Stimulated activated CD8-positive, alpha-beta memory T cell treated with anti-CD3 and anti-CD28 coated beads, Interleukin-7, amount 100 ng/mL, for 24 hours (primary cell): ENCODE results near the gene CERS1.

Experiments
- DNase-seq: peaks from one replicate; pipeline ENCODE4 v3.0.0-alpha.2; 2020; ENCODE audit warnings: low read depth

Gene CERS1

DNA sequence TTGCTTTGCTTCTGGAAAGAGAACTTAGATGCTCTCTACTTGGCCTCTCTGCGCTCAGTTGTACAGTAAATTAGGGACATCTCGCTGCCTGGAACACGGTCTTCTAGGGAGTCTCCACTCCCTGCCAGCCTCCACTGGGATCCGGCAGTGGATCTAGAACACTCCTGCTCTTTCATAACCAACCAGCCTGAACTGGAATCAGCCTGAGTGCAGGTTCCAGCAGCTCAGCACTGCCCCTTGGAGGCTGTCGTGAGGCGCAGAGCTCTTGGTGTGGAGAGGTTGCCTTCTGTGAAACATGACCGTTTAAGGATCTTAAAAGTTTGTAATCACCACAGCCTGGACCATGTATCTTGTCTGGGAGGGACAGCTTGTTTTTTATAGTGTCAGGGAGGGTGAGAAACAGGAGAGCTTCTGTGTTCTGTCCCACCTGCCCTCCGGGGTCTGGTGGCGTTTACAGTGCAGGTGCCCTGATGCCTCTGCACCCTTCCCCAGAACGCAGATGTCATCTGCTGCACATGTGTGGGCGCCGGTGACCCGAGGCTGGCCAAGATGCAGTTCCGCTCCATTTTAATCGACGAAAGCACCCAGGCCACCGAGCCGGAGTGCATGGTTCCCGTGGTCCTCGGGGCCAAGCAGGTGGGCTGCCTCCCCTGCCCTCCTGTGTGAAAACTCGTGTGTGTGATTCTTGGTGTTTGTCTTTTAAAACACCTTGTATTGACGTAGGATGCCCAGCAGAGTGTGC, 39.4 kb downstream of the CERS1 start:
- DNase-seq: no peak

DNA sequence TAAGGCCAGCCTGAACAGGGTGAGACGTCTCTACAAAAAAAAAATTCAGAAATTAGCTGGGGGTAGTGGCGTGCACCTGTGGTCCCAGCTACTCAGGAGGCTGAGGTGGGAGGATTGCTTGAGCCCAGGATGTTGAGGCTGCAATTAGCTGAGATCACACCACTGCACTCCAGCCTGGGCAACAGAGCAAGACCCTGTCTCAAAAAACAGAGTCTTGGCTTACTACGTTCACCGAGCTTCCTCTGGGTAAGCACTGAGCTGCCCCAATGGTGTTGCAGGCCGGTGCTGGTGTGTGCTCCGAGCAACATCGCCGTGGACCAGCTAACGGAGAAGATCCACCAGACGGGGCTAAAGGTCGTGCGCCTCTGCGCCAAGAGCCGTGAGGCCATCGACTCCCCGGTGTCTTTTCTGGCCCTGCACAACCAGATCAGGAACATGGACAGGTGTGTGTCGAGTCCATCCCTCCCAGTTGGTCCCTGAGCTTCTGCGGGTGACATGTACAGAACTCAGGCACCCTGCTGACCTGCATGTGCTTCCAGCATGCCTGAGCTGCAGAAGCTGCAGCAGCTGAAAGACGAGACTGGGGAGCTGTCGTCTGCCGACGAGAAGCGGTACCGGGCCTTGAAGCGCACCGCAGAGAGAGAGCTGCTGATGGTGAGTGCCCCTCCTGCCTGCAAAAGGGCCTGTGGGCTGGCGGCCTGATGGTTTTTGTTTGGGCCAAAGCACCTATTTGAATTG, 40.1 kb downstream of the CERS1 start:
- DNase-seq: no peak

DNA sequence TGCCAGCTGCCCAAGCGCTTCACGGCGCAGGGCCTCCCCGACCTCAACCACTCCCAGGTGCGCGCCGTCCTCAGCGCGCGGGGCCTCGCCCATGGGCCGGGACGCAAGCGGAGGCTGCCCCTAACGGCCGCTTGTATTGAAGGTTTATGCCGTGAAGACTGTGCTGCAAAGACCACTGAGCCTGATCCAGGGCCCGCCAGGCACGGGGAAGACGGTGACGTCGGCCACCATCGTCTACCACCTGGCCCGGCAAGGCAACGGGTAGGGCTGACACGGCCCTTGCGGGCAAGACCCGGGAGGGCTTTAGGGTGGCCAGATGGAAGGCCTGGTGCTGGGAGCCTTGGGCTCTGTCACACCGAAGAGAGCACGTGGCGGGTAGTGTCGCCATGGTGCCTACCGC, 41.0 kb downstream of the CERS1 start:
- no peak for DNase-seq

DNA sequence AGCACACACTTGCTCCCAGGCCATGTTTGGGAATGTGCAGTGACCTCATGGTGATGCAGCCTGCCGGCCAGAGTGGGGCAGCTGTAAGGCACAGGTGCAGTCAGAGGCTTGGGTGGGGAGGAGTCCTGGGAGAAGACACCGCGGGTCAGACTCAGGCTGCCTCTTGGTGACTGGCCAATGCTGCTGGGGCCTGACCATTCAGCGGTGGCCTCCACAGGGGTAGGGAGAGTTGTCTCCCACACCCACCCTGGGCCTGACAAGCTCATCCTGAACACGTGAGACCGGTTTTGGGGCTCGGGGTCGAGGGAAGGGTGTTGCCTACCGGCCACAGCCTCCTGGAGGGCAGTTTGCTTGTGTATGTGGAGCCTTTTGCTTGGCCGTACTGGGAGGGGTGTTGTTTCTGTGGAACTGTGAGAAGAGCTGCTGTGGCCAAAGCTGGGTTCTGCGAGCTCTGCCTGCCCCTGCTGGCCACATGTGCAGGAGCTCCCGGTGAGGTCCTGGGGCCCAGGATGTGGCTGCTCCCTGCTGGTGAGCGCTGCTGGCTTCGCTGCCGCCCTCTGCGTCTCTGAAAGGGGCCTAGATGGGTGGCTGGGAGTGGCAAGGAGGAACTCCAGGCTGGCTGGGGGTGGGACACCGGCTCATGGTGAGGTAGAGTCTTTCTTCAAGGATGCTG, 42.1 kb downstream of the CERS1 start:
- DNase-seq: no peak

DNA sequence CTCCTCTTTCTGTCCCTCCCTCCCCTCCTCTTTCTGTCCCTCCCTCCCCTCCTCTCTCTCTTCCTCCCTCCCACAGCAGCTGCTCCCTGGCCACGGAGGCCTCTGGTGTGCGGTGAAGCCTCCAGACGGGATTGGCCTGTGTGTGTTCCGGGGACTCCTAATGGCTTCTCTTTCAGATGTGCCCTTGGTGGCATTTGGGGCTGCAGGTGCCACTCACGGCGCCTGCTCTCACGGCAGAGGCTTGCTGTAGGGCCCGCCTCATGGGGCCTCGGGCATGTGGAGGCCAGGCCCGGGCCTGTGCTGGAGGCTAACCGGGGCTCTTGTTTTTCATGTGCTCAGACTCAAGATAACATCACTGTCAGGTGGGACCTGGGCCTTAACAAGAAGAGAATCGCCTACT, 43.3 kb downstream of the CERS1 start:
- DNase-seq: no peak

DNA sequence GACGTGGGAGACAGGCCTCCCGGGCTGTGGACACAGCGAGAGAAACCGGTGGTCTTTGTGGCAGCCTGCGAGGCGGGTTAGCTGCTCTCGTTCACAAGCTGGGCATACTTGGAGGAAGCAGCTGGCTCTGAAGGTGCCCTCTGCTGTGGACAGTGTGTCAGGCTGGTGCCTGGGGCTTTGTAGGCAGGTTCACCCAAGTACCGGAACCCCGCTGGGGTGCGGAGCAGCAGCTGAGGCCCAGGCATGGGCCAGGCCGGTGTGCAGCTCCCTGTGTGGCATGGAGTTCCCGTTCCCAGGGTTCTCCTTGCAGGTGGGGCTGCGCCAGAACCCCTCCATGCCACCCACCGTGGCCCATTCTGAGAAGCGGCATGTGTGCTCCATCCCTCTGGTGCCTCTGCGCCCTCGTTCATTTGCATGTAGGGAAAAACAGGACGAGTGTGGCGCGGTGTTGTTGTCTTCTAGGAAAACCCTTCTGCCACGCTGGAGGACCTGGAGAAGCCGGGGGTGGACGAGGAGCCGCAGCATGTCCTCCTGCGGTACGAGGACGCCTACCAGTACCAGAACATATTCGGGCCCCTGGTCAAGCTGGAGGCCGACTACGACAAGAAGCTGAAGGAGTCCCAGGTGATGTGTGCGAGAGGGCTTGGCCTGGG, 44.2 kb downstream of the CERS1 start:
- DNase-seq: no peak

DNA sequence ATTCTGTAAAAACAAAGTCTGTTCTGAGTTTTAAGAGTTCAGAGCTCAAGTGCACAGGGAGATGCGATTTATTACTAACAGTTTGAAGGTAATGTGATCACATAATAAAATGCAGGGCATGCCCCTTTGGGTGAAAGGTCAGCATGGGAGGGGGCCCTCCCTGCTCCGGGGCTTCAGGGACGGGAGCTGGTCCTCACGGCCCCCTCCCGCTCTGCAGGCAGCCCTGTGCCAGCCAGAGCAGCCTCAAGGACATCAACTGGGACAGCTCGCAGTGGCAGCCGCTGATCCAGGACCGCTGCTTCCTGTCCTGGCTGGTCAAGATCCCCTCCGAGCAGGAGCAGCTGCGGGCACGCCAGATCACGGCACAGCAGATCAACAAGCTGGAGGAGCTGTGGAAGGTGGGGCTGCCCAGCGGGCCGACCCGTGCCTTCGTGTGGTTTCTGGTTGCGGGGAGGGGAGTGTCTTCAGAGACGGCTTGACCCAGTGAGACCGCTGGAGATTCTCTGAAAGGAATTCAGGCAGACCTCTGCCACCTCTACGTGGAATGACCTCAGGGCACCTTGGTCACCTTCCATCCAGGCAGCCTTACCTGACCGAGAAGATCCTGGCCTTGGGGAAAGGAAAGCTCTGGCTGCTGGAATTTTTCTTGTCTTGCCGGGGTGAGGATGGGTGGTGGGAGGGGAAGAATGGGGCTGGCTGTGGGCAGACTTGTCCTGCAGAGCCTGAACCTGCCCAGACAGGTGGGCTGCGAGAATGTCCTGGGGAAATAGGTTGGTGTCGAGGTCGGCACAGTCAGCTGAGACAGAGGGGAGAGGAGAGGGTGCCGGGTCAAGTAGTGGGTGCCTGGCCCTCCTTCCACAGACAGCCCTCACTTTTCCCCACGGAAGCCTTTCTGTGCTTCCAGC, 45.2 kb downstream of the CERS1 start:
- no peak for DNase-seq

DNA sequence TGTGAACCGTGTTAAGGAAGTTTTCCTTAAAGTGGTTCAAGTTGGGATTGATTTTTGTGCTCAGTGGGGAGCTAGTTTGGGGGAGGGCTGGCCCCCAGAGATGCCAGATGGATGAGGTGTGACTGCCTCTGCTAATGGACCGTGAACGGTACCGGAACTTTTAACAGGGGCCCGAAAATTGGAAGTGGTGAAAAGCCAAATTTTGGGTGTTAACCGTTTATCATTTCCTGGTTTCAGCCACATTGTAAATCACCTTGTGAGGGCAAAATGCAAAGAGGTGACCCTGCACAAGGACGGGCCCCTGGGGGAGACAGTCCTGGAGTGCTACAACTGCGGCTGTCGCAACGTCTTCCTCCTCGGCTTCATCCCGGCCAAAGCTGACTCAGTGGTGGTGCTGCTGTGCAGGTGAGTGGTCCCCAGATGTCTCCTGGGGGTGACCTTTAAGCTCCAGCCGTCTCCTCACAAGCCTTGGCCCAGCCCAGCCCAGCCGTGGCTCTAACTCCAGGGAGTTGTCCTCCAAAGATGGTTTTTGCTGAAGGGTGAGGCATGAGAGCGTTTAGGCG, 46.0 kb downstream of the CERS1 start:
- no peak for DNase-seq

DNA sequence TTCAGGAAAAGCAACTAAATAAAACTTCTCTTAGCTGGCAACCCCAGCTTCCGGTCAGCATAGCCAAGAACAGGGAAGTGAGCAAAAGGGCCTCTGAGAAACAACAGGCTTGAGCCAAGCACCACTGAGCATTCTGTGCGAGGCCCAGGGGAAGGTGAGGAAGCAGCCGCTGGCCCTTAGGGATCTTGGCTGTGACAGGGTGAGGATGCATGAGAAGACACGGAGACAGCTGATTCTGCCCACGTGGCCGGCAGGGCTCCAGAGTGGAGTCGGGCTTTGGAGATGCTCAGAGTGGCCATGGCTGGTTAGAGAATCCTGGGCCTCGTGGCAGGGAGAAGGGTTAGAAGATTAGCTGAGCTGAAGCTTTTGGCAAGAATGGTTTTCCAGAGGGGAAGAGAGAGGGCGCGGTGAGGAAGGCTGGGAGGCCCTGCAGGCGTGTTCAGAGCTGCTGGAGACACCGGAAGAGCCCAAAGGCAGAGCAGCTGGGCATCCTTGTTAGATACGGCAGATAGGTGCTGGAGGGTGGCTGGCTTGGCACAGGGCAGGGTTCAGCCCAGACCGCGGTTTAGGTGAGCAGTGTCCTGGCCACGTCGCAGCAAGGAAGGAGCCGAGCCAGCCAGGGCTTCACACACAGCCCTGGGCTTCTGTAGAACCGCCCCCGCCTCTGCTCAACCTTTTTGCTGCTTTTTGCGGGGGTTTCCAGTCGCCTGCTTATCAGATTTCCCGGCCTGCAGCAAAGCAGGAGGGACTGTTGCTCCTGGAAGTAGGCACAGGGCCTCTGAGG, 46.9 kb downstream of the CERS1 start:
- DNase-seq: no peak

DNA sequence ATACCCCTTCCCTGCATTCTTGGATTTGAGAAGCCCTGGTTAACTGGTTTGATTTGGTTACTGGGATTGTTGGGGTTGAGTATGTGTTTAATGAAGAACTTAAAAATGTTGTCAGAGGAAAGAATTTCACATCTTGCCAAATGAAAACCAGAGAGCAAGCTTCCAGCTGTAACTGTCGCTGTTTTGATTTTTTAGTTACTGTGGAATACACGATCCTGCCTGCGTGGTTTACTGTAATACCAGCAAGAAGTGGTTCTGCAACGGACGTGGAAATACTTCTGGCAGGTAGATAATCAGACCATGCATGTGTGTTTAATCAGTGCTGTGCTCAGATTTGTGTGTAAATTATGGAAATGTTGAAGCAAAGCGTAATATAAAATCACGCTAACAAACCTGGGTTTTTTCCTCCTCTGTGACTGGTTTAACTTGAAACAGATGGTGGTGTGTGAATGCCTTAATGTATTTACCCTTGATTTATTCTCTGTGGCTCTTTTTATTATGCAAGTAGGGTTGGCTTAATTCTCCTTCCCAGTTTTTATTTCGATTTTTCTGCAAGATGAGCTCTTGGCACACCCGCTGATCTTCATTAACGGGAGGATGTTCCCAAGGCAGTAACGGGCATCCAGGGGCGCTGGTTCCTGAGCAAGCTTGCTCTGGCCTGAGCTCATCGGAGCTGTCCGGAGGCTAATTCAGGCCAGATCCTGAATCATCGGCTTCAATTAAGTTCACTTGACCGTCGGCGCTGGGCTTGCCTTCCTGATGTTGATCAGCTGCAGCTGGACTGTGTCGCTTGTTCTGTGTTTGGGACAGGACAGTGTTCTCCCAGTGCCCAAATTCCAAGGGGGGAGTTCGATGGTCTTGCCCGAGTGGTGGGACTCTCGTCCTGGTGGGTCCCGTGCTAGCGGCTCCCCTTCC, 48.2 kb downstream of the CERS1 start:
- no peak for DNase-seq

DNA sequence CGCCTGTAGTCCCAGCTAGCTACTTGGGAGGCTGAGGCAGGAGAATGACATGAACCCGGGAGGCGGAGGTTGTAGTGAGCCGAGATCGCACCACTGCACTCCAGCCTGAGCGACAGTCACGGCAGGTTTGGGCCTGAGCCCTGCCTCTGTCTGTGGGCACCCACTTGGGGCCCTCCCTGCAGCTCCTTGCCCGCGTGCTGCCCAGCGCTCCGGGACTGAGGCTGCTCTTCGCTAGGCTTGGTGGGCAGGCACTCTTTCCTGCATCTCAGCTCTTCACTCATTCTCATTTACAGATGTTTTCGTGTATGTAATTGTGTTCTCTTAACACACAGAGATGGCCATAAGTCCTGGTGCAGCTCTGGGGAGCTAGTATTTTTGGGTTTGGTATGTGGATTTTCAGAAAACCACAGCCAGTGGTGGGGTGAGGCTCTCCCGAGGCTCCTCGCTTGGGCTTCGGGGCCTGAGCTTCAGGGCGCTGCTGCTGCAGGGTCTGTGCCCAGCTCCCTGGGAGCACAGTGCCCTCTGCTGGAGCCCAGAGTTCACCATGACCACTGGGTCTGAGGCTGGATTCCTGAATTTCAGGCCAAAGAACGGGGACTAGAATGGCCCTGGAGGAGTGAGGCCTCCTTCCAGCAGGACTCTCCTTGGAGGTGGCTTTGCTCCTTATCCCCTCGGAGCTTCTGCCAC, 49.0 kb downstream of the CERS1 start:
- no peak for DNase-seq

DNA sequence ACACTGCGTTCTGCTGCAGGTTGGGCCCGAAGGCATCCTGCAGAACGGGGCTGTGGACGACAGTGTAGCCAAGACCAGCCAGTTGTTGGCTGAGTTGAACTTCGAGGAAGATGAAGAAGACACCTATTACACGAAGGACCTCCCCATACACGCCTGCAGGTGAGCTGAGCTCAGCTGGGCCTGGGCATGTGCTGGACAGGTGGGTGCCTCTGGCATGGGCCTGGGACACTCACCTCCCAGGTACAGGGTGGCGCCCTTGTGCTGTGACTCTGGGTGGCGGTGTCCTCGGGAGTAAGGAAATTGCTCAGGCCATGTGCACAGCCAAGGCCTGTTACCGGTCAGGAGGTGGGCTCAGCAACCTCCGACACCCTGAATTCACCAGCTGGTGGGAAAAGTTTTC, 50.0 kb downstream of the CERS1 start:
- DNase-seq: no peak

DNA sequence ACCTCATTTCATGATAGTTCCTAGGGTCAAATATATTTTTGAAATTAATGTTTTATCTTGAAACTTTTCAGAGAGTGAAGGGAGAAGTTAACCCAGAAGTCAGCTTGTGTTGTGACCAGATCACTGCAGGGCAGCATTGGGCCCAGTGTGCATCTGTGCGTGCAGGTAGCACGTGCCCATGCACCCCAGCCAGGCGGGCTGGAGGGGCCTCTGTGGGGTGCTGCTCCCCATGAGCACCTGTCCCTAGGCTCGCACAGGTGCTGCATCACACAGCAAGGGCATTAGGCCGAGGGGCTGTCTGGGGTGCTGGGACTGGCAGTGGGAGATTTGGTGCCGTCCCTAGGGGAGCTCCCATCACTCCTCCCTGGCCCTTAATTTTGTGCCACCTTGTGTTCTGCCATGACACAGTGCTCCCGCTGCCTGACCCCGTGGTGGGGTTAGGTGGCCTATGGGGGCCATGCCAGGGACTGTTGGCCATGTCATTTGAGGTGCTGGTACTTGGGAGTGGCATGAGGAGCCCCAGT, 51.1 kb downstream of the CERS1 start:
- no peak for DNase-seq

DNA sequence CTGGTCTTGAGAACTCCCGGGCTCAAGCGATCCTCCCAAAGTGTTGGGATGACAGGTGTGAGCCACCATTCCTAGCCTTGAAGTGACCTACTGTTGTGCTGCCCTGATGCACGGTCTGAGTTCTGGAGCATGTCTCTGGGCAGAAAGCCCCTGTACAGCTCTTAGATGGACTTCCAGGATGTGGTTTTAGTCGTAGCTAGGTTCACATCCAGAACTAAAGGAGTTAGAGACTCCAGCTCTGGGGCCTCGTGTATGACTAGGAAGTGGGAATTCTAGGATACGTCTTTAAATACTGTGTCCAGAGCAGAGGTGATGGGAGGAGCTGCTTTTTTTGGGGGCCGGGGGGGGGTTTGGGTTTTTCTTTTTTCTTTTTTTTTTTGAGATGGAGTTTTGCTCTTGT, 52.0 kb downstream of the CERS1 start:
- no peak for DNase-seq

DNA sequence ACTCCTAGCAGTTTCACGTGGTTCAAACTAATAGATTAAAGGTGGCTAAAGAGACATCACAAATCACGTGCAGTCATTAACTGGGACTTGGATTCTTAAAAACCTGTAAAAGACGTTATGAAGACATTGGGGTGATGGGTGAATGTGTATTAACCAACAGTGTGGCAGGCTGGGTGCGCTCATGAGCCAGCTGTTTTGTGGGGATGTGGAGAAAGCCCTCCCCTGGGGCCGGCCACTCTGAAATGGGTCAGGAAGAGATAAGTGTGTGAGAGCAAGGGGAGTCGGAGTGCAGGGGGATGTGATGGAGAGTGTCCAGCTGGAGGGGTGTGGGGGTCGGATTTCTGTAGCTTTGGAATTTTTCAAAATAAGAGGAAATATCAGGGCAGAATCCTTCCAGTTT, 53.8 kb downstream of the CERS1 start:
- no peak for DNase-seq

DNA sequence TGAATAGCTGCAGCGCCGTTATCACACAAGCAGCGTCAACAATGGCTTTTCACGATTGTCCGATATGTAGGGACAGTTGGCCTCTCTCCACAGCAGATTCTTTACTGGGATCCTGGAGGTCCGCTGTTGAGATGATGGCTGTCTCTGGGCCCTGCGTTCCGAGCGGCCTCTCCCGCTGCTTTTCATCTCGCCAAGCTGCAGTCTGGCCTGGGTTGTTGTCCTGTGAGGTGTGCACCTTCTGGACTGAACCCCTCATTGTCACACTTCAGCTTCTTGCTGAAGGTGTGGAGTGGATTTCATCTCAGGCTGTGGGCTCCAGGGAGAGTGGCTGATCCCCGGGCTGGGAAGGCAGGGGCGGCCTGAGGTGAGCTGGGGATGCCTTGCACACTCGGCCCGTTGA, 54.6 kb downstream of the CERS1 start:
- no peak for DNase-seq

DNA sequence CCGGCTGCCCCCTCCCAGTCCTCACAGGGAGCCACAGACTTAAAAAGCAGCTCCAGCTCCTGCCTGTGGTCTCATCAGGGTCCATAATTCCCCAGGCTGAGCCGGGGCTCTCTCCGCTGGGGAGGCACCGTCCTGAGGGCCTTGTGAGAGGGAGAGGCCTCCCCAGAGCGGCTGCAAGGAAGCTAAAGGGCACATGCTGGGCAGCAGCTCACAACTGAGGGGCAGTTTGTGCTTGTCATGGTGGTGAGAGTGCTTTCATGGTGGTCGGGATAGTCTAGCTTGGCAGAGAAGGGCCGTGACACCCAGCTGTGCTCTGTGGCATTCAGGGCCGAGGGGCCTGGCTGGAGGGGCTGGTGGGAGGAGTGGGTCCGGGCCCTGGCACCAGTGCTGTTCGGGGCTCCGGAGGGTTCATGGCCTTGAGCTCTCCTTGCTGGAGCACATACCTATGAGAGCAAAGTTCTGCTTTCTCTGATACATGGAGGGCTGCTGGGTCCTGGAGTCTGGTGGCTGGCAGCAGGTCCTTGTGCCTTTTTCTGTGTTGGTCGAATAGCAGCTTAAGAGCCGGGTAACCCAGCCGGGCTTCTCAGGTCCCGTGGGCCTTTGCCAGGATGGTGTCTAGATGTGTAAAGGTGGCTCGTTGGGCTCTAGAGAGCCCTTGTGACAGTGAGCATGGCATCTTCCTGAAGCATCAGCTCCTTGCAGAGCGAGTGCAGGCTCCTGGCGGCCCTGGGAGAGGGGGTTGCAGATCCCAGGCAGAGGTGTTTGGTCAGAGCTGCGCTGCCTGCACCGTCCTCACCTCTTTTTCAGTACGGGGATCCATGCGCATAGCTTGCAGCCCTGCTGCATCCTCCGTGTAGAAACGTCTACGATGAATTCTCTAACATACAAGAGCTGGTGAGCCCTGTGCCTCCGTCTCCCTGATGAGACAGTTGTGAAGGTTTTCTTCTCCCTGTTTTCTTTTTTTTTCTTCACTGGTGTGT, 55.4 kb downstream of the CERS1 start:
- no peak for DNase-seq
